ENCODE results near the gene GZMM.

GRCh38 chr19:588741-589692 is 45.2 kb downstream of the GZMM start:
- no peak for TF ChIP-seq CTCF (IDR thresholded peaks at IDR 0.05)
- TF ChIP-seq POLR2A (IDR thresholded peaks at IDR 0.05), result no peak

Data from thyroid gland (tissue), 4 donors.